Kidney epithelial cell (primary cell): ENCODE results near the gene LPIN1. TPM values are rescaled to one million over a fixed set of nuclear protein-coding genes. Genes with fewer than 3 reads are reported as not detected.

Experiments
- DNase-seq: peaks from one replicate; pipeline ENCODE4 v3.0.0-alpha.2; 2010; ENCODE audit warnings: low read depth
- H3K27me3 ChIP-seq: 2 replicates; pipeline ENCODE4 v1.6.0; 2011; ENCODE audit warnings: low read length; ENCODE audit not compliant: control insufficient read depth, insufficient read depth
- H3K36me3 ChIP-seq: 2 replicates; pipeline ENCODE4 v1.5.1; 2011; ENCODE audit warnings: low read length; ENCODE audit not compliant: control insufficient read depth, insufficient read depth
- H3K4me3 ChIP-seq: 2 replicates; pipeline ENCODE4 v1.5.1; 2011; ENCODE audit warnings: low read depth, mild to moderate bottlenecking, control low read depth, low read length
- CTCF ChIP-seq: IDR thresholded peaks from 2 replicates; pipeline ENCODE4 v1.5.1; 2011; ENCODE audit warnings: mild to moderate bottlenecking, moderate library complexity, low read length, control low read depth, inconsistent platforms; ENCODE audit not compliant: insufficient read depth, poor library complexity, severe bottlenecking
- total RNA-seq: library from RNA; depleted of rRNA; stranded (reverse); fragments of >200 nt; gene quantifications from 2 replicates; pipeline ENCODE4 v1.2.3, GENCODE V29; 2015

LPIN1 gene
- total RNA-seq, 1 donor from 2014 or later: 23.6 TPM

DNA sequence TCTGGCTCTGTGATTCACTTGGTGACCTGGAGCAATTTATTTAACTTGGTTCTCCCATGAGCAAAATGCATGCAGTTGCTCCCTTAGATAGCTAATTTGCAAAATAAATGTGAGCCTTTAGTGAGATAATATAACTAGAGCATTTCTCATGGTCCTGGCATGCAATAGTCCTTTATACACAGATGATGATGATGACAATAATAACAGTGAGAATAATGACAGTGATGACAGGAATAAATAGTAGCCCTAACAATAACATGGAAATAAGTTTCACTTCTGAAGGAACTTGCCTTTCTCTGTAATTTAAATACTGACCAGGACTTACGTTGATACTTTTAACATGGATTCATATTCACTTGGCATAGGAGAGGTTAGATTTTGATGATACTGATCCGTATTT is 49.2 kb downstream of the LPIN1 start:
- peaks cover 4% of the 10 kb centered on the region for H3K36me3 ChIP-seq
- no peak for DNase-seq
- no peak for TF ChIP-seq CTCF
- no peaks in the 10 kb centered on the region for H3K27me3 ChIP-seq
- H3K4me3 ChIP-seq: no peak overlapping the region

GRCh38 chr2:11796190-11797171 is 50.0 kb downstream of the LPIN1 start:
- no peak for DNase-seq
- Histone ChIP-seq H3K36me3 (peaks cover 4% of the 10 kb centered on the region), H3K4me3 (no peak overlapping the region), H3K27me3 (no peaks in the 10 kb centered on the region)
- no peak for TF ChIP-seq CTCF

DNA sequence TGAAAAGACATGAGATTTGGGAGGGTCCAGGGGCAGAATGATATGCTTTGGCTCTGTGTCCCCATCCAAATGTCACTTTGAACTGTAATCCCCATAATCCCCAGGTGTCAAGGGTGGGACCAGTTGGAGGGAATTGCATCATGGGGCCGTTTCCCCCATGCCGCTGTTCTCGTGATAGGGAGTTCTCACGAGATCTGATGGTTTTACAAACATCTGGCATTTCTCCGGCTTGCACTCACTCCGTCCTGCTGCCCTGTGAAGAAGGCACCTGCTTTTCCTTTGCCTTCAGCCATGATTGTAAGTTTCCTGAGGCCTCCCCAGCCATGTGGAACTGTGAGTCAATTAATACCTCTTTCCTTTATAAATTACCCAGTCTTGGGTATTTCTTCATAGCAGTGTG is 51.4 kb downstream of the LPIN1 start:
- no peak for TF ChIP-seq CTCF
- DNase-seq: no peak
- Histone ChIP-seq H3K4me3 (no peak overlapping the region), H3K27me3 (no peaks in the 10 kb centered on the region), H3K36me3 (peaks cover 6% of the 10 kb centered on the region)

DNA sequence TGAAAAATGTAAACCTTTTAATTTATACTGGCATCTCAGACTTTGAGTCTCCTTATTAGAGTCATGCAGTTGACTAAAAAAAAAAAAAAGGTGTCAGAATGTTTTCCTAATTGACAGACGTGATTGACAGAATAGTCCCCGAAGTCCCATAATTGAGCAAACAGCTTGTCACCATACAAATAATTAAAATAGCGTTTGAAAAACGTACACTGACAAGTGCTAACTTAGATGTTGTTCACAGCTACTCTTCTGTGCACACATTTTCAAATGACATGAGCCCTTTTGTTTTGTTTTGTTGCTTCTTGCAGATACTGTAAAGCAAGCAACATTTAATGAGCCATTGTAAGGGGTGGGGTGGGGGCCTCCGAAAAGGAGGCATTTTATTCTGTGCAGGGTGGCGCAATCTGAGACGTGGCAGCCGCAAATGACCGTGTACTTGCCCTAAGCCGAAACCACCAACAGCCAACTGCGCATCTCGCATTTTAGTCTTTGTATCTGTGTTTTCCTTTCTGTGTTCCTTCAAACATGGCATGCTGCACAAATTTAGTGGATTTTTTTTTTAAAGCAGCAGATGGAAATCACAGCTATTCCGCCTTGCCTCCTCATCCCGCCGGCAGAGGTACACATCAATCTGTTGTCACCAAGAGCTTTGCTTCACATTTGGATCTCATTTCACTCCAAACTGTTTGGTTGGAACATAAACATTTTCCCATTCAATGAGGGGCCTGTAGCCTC is 52.4 kb downstream of the LPIN1 start:
- Histone ChIP-seq H3K36me3 (peaks cover 4% of the 10 kb centered on the region), H3K27me3 (no peaks in the 10 kb centered on the region), H3K4me3 (no peak overlapping the region)
- no peak for DNase-seq
- no peak for TF ChIP-seq CTCF

- Histone ChIP-seq H3K36me3 (peaks cover 6% of the 10 kb centered on the region), H3K27me3 (no peaks in the 10 kb centered on the region), H3K4me3 (no peak overlapping the region)
- no peak for DNase-seq
- TF ChIP-seq CTCF: no peak
Observed at GRCh38 chr2:11799826-11800225, 53.4 kb downstream of the LPIN1 start.
